Measurements from ENCODE around the gene CDKAL1.
"Not testable (repeated sequence)": the region's sequence is repeated elsewhere in the genome, so short reads cannot be mapped to it uniquely, and the experiment has no call there.

Gene CDKAL1

GRCh38 chr6:20909621-20910020, 375.4 kb downstream of the CDKAL1 start:
- H2AFZ ChIP-seq (ENCODE audit: low read depth, low read length) = no peak overlapping the region

GRCh38 chr6:20911712-20912111, 377.5 kb downstream of the CDKAL1 start:
- H2AFZ ChIP-seq (ENCODE audit: low read depth, low read length) = no peak overlapping the region

More at GRCh38 chr6:20909621-20910020, 375.4 kb downstream of the CDKAL1 start:
- Histone ChIP-seq H3K9me3 (ENCODE audit: low read length) (peaks cover 9% of the 10 kb centered on the region), H3K4me1 (ENCODE audit: insufficient read depth, low read length) (no peaks in the 10 kb centered on the region), H3K36me3 (ENCODE audit: insufficient read depth, low read length) (no peaks in the 10 kb centered on the region), H3K27me3 (ENCODE audit: insufficient read depth, low read length) (no peaks in the 10 kb centered on the region), H3K4me3 (ENCODE audit: low read length) (no peak overlapping the region)

GRCh38 chr6:20915156-20915555, 380.9 kb downstream of the CDKAL1 start:
- Histone ChIP-seq H3K9me3 (ENCODE audit: low read length) (peaks cover 7% of the 10 kb centered on the region), H3K27me3 (ENCODE audit: insufficient read depth, low read length) (no peaks in the 10 kb centered on the region), H3K4me1 (ENCODE audit: insufficient read depth, low read length) (no peaks in the 10 kb centered on the region), H3K36me3 (ENCODE audit: insufficient read depth, low read length) (no peaks in the 10 kb centered on the region), H3K4me3 (ENCODE audit: low read length) (no peak overlapping the region), H2AFZ (ENCODE audit: low read depth, low read length) (no peak overlapping the region)

More at GRCh38 chr6:20911712-20912111, 377.5 kb downstream of the CDKAL1 start:
- H3K4me1 ChIP-seq (ENCODE audit: insufficient read depth, low read length) = no peaks in the 10 kb centered on the region
- H3K9me3 ChIP-seq (ENCODE audit: low read length) = peaks cover 11% of the 10 kb centered on the region
- H3K4me3 ChIP-seq (ENCODE audit: low read length) = no peak overlapping the region
- no peaks in the 10 kb centered on the region for H3K27me3 ChIP-seq (ENCODE audit: insufficient read depth, low read length)
- no peaks in the 10 kb centered on the region for H3K36me3 ChIP-seq (ENCODE audit: insufficient read depth, low read length)

- H3K36me3 ChIP-seq (ENCODE audit: insufficient read depth, low read length) = no peaks in the 10 kb centered on the region
- no peak overlapping the region for H2AFZ ChIP-seq (ENCODE audit: low read depth, low read length)
- peaks cover 7% of the 10 kb centered on the region for H3K9me3 ChIP-seq (ENCODE audit: low read length)
- no peaks in the 10 kb centered on the region for H3K27me3 ChIP-seq (ENCODE audit: insufficient read depth, low read length)
- no peak overlapping the region for H3K4me3 ChIP-seq (ENCODE audit: low read length)
- no peaks in the 10 kb centered on the region for H3K4me1 ChIP-seq (ENCODE audit: insufficient read depth, low read length)
Observed at GRCh38 chr6:20915626-20916025, 381.4 kb downstream of the CDKAL1 start.

- H3K4me1 ChIP-seq (ENCODE audit: insufficient read depth, low read length) = no peaks in the 10 kb centered on the region
- no peak overlapping the region for H3K4me3 ChIP-seq (ENCODE audit: low read length)
- peaks cover 7% of the 10 kb centered on the region for H3K9me3 ChIP-seq (ENCODE audit: low read length)
- no peaks in the 10 kb centered on the region for H3K27me3 ChIP-seq (ENCODE audit: insufficient read depth, low read length)
- H3K36me3 ChIP-seq (ENCODE audit: insufficient read depth, low read length) = no peaks in the 10 kb centered on the region
- no peak overlapping the region for H2AFZ ChIP-seq (ENCODE audit: low read depth, low read length)
Observed at GRCh38 chr6:20916086-20916485, 381.8 kb downstream of the CDKAL1 start.

- H3K36me3 ChIP-seq (ENCODE audit: insufficient read depth, low read length) = no peaks in the 10 kb centered on the region
- H3K27me3 ChIP-seq (ENCODE audit: insufficient read depth, low read length) = no peaks in the 10 kb centered on the region
- no peaks in the 10 kb centered on the region for H3K4me1 ChIP-seq (ENCODE audit: insufficient read depth, low read length)
- peaks cover 6% of the 10 kb centered on the region for H3K9me3 ChIP-seq (ENCODE audit: low read length)
- no peak overlapping the region for H3K4me3 ChIP-seq (ENCODE audit: low read length)
- no peak overlapping the region for H2AFZ ChIP-seq (ENCODE audit: low read depth, low read length)
Observed at GRCh38 chr6:20918868-20919267, 384.6 kb downstream of the CDKAL1 start.

- Histone ChIP-seq H3K36me3 (ENCODE audit: insufficient read depth, low read length) (no peaks in the 10 kb centered on the region), H3K4me3 (ENCODE audit: low read length) (no peak overlapping the region), H3K4me1 (ENCODE audit: insufficient read depth, low read length) (peaks cover under 1% of the 10 kb centered on the region), H3K9me3 (ENCODE audit: low read length) (peaks cover 7% of the 10 kb centered on the region), H2AFZ (ENCODE audit: low read depth, low read length) (no peak overlapping the region), H3K27me3 (ENCODE audit: insufficient read depth, low read length) (no peaks in the 10 kb centered on the region)
Observed at GRCh38 chr6:20919677-20920385, 385.6 kb downstream of the CDKAL1 start.

GRCh38 chr6:20921578-20921977, 387.3 kb downstream of the CDKAL1 start:
- H2AFZ ChIP-seq (ENCODE audit: low read depth, low read length) = no peak overlapping the region

GRCh38 chr6:20922743-20923142, 388.5 kb downstream of the CDKAL1 start:
- Histone ChIP-seq H3K27me3 (ENCODE audit: insufficient read depth, low read length) (no peaks in the 10 kb centered on the region), H3K4me3 (ENCODE audit: low read length) (no peak overlapping the region), H2AFZ (ENCODE audit: low read depth, low read length) (no peak overlapping the region), H3K9me3 (ENCODE audit: low read length) (peaks cover 2% of the 10 kb centered on the region), H3K36me3 (ENCODE audit: insufficient read depth, low read length) (no peaks in the 10 kb centered on the region), H3K4me1 (ENCODE audit: insufficient read depth, low read length) (peaks cover 19% of the 10 kb centered on the region)

More at GRCh38 chr6:20921578-20921977, 387.3 kb downstream of the CDKAL1 start:
- no peak overlapping the region for H3K4me3 ChIP-seq (ENCODE audit: low read length)
- H3K4me1 ChIP-seq (ENCODE audit: insufficient read depth, low read length) = peaks cover 9% of the 10 kb centered on the region
- H3K27me3 ChIP-seq (ENCODE audit: insufficient read depth, low read length) = no peaks in the 10 kb centered on the region
- H3K36me3 ChIP-seq (ENCODE audit: insufficient read depth, low read length) = no peaks in the 10 kb centered on the region
- peaks cover 2% of the 10 kb centered on the region for H3K9me3 ChIP-seq (ENCODE audit: low read length)

GRCh38 chr6:20924094-20924493, 389.8 kb downstream of the CDKAL1 start:
- H3K9me3 ChIP-seq (ENCODE audit: low read length); H3K27me3 ChIP-seq (ENCODE audit: insufficient read depth, low read length); H3K4me3 ChIP-seq (ENCODE audit: low read length); H3K36me3 ChIP-seq (ENCODE audit: insufficient read depth, low read length); H2AFZ ChIP-seq (ENCODE audit: low read depth, low read length): not testable (repeated sequence)
- H3K4me1 ChIP-seq (ENCODE audit: insufficient read depth, low read length) = peaks cover 23% of the 10 kb centered on the region

- peaks cover 23% of the 10 kb centered on the region for H3K4me1 ChIP-seq (ENCODE audit: insufficient read depth, low read length)
Observed at GRCh38 chr6:20924911-20925543, 390.8 kb downstream of the CDKAL1 start.

GRCh38 chr6:20927130-20927860, 393.0 kb downstream of the CDKAL1 start:
- peaks cover 23% of the 10 kb centered on the region for H3K4me1 ChIP-seq (ENCODE audit: insufficient read depth, low read length)
- H3K27me3 ChIP-seq (ENCODE audit: insufficient read depth, low read length) = no peaks in the 10 kb centered on the region
- H3K36me3 ChIP-seq (ENCODE audit: insufficient read depth, low read length) = no peaks in the 10 kb centered on the region
- peaks cover 2% of the 10 kb centered on the region for H3K9me3 ChIP-seq (ENCODE audit: low read length)
- H3K4me3 ChIP-seq (ENCODE audit: low read length) = no peak overlapping the region
- H2AFZ ChIP-seq (ENCODE audit: low read depth, low read length) = peak overlapping the region; percentile 32

More at GRCh38 chr6:20924911-20925543, 390.8 kb downstream of the CDKAL1 start:
- Histone ChIP-seq H3K9me3 (ENCODE audit: low read length) (peaks cover 2% of the 10 kb centered on the region), H3K4me3 (ENCODE audit: low read length) (no peak overlapping the region), H3K27me3 (ENCODE audit: insufficient read depth, low read length) (no peaks in the 10 kb centered on the region), H2AFZ (ENCODE audit: low read depth, low read length) (no peak overlapping the region), H3K36me3 (ENCODE audit: insufficient read depth, low read length) (no peaks in the 10 kb centered on the region)

- H3K36me3 ChIP-seq (ENCODE audit: insufficient read depth, low read length) = no peaks in the 10 kb centered on the region
- H3K9me3 ChIP-seq (ENCODE audit: low read length) = no peaks in the 10 kb centered on the region
- H3K4me3 ChIP-seq (ENCODE audit: low read length) = no peak overlapping the region
- no peaks in the 10 kb centered on the region for H3K27me3 ChIP-seq (ENCODE audit: insufficient read depth, low read length)
- H3K4me1 ChIP-seq (ENCODE audit: insufficient read depth, low read length) = peaks cover 23% of the 10 kb centered on the region
- H2AFZ ChIP-seq (ENCODE audit: low read depth, low read length) = no peak overlapping the region
Observed at GRCh38 chr6:20929283-20929682, 395.0 kb downstream of the CDKAL1 start.

Measured in neuron (in vitro differentiated cells).